Measurements from ENCODE around the gene UNC5CL.

UNC5CL gene

GRCh38 chr6:41046084-41046483 is 7.1 kb upstream of the UNC5CL start:
- no peak for DNase-seq (ENCODE audit: low read depth, low spot score)
- CTCF ChIA-PET: interaction anchor here (0.8 to 9.1 kb wide), 5 partner anchors 8 to 151 kb away, joined by 3 to 99 read pairs (median 3); no protein-coding TSS in a partner anchor

GRCh38 chr6:41045664-41046063 is 6.6 kb upstream of the UNC5CL start:
- no peak for DNase-seq (ENCODE audit: low read depth, low spot score)
- CTCF ChIA-PET: interaction anchor here (0.8 to 9.1 kb wide), 2 partner anchors 17 to 22 kb away, joined by 3 to 99 read pairs; no protein-coding TSS in a partner anchor
- TF ChIP-seq CTCF (IDR thresholded peaks at IDR 0.05; ENCODE audit: insufficient read depth, low read length, missing control alignments): no peak
- no peak overlapping the region for H3K4me3 ChIP-seq (ENCODE audit: low read depth, low read length)
- POLR2A ChIA-PET: no interaction called here

More at GRCh38 chr6:41046084-41046483, 7.1 kb upstream of the UNC5CL start:
- no peak overlapping the region for H3K4me3 ChIP-seq (ENCODE audit: low read depth, low read length)
- TF ChIP-seq CTCF (IDR thresholded peaks at IDR 0.05; ENCODE audit: insufficient read depth, low read length, missing control alignments): no peak
- POLR2A ChIA-PET: no interaction called here

GRCh38 chr6:41043151-41043550 is 4.1 kb upstream of the UNC5CL start:
- ChIA-PET CTCF (interaction anchor here (1.0 to 9.1 kb wide), 2 partner anchors 14 to 18 kb away, joined by 3 to 99 read pairs; no protein-coding TSS in a partner anchor), POLR2A (no interaction called here)
- no peak for TF ChIP-seq CTCF (IDR thresholded peaks at IDR 0.05; ENCODE audit: insufficient read depth, low read length, missing control alignments)
- no peak overlapping the region for H3K4me3 ChIP-seq (ENCODE audit: low read depth, low read length)
- no peak for DNase-seq (ENCODE audit: low read depth, low spot score)

GRCh38 chr6:41042226-41043055 is 3.4 kb upstream of the UNC5CL start, which contains the start of gene TSPO2:
Gene TSPO2 (plus strand): TSS chr6:41042467. CDS start chr6:41042986, 519 bp downstream.
- ChIA-PET POLR2A (no interaction called here), CTCF (interaction anchor here (1.0 to 9.1 kb wide), 2 partner anchors 13 to 14 kb away, joined by 7 to 99 read pairs; no protein-coding TSS in a partner anchor)
- no peak for TF ChIP-seq CTCF (IDR thresholded peaks at IDR 0.05; ENCODE audit: insufficient read depth, low read length, missing control alignments)
- H3K4me3 ChIP-seq (ENCODE audit: low read depth, low read length): no peak within 1 kb of the TSS
- no peak for DNase-seq (ENCODE audit: low read depth, low spot score)

- no peak for TF ChIP-seq CTCF (IDR thresholded peaks at IDR 0.05; ENCODE audit: insufficient read depth, low read length, missing control alignments)
- POLR2A ChIA-PET: no interaction called here
Measured at GRCh38 chr6:41040940-41041536, 2.0 kb upstream of the UNC5CL start.

More at GRCh38 chr6:41040940-41041536, 2.0 kb upstream of the UNC5CL start:
- DNase-seq (ENCODE audit: low read depth, low spot score): no peak
- CTCF ChIA-PET: interaction anchor here (1.0 to 9.1 kb wide), 6 partner anchors 12 to 732 kb away, joined by 3 to 99 read pairs (median 6); partner anchors contain the start of gene APOBEC2
- H3K4me3 ChIP-seq (ENCODE audit: low read depth, low read length): no peak overlapping the region
